ENCODE data around the gene C22orf39.

DNA sequence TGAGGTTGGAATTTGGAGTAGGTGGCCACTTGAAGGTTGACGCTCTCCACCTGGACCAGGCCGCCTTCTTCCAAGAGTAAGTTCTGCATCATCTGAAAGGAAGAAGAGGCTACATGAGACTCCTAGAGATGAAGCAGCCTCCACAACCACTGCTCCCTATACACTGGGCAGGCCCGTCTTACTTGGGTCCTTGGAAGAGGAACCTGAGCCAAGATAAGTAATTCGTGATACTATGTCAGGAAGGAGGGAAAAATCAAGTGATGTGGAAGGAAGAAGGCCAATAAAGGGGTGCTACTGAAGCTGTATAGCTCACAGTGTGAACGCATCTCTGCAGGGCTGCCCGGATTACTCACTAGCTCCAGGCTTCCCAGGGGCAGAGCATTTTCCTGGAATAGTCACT, 20.4 kb upstream of the C22orf39 start:
- TF ChIP-seq, protein P1, sequence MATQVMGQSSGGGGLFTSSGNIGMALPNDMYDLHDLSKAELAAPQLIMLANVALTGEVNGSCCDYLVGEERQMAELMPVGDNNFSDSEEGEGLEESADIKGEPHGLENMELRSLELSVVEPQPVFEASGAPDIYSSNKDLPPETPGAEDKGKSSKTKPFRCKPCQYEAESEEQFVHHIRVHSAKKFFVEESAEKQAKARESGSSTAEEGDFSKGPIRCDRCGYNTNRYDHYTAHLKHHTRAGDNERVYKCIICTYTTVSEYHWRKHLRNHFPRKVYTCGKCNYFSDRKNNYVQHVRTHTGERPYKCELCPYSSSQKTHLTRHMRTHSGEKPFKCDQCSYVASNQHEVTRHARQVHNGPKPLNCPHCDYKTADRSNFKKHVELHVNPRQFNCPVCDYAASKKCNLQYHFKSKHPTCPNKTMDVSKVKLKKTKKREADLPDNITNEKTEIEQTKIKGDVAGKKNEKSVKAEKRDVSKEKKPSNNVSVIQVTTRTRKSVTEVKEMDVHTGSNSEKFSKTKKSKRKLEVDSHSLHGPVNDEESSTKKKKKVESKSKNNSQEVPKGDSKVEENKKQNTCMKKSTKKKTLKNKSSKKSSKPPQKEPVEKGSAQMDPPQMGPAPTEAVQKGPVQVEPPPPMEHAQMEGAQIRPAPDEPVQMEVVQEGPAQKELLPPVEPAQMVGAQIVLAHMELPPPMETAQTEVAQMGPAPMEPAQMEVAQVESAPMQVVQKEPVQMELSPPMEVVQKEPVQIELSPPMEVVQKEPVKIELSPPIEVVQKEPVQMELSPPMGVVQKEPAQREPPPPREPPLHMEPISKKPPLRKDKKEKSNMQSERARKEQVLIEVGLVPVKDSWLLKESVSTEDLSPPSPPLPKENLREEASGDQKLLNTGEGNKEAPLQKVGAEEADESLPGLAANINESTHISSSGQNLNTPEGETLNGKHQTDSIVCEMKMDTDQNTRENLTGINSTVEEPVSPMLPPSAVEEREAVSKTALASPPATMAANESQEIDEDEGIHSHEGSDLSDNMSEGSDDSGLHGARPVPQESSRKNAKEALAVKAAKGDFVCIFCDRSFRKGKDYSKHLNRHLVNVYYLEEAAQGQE (IDR thresholded peaks at IDR 0.05; ENCODE audit: low read depth) = no peak
- TF ChIP-seq EP300 (IDR thresholded peaks at IDR 0.05; ENCODE audit: borderline replicate concordance) (no peak), YY1 (IDR thresholded peaks at IDR 0.05; ENCODE audit: low read depth) (no peak), EGR1 (IDR thresholded peaks at IDR 0.05) (no peak), TAF1 (IDR thresholded peaks at IDR 0.05; ENCODE audit: low read depth) (no peak), TCF12 (IDR thresholded peaks at IDR 0.05; ENCODE audit: low read depth) (no peak), RAD21 (IDR thresholded peaks at IDR 0.05; ENCODE audit: low read depth) (no peak), CEBPB (IDR thresholded peaks at IDR 0.05) (no peak), CREB1 (IDR thresholded peaks at IDR 0.05; ENCODE audit: low read depth) (no peak), FOXM1 (IDR thresholded peaks at IDR 0.05; ENCODE audit: borderline replicate concordance, low read depth) (no peak)
- TF ChIP-seq, protein P2, sequence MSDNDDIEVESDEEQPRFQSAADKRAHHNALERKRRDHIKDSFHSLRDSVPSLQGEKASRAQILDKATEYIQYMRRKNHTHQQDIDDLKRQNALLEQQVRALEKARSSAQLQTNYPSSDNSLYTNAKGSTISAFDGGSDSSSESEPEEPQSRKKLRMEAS (IDR thresholded peaks at IDR 0.05) = no peak
- TF ChIP-seq, protein P3, sequence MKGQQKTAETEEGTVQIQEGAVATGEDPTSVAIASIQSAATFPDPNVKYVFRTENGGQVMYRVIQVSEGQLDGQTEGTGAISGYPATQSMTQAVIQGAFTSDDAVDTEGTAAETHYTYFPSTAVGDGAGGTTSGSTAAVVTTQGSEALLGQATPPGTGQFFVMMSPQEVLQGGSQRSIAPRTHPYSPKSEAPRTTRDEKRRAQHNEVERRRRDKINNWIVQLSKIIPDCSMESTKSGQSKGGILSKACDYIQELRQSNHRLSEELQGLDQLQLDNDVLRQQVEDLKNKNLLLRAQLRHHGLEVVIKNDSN (IDR thresholded peaks at IDR 0.05) = no peak

All from Ishikawa (cell line).